MM.1S (cell line): ENCODE data around the gene SELENOW.
"Not testable (repeated sequence)": the region's sequence is repeated elsewhere in the genome, so short reads cannot be mapped to it uniquely, and the experiment has no call there.

Source experiments
- EZH2 ChIP-seq: fragments of 300-600 bp; sonication (generic); optimal IDR thresholded peaks from 2 replicates; pipeline ENCODE3; 2017; ENCODE audit warnings: low read depth, mild to moderate bottlenecking, antibody characterized with exemption, low read length, mixed read lengths
- EZH2phosphoT487 ChIP-seq: fragments of 300-600 bp; sonication (generic); IDR thresholded peaks from 2 replicates; pipeline ENCODE4 v1.6.1; 2018; ENCODE audit warnings: antibody characterized with exemption, low read length
- TF ChIP-seq, protein P1 (sequence below): fragments of 300-600 bp; sonication (generic); IDR thresholded peaks from 2 replicates; pipeline ENCODE4 v1.5.1; 2016; ENCODE audit warnings: antibody characterized with exemption, low read length, mixed read lengths

- TF ChIP-seq, protein P1, sequence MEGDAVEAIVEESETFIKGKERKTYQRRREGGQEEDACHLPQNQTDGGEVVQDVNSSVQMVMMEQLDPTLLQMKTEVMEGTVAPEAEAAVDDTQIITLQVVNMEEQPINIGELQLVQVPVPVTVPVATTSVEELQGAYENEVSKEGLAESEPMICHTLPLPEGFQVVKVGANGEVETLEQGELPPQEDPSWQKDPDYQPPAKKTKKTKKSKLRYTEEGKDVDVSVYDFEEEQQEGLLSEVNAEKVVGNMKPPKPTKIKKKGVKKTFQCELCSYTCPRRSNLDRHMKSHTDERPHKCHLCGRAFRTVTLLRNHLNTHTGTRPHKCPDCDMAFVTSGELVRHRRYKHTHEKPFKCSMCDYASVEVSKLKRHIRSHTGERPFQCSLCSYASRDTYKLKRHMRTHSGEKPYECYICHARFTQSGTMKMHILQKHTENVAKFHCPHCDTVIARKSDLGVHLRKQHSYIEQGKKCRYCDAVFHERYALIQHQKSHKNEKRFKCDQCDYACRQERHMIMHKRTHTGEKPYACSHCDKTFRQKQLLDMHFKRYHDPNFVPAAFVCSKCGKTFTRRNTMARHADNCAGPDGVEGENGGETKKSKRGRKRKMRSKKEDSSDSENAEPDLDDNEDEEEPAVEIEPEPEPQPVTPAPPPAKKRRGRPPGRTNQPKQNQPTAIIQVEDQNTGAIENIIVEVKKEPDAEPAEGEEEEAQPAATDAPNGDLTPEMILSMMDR, result not testable (repeated sequence)
- not testable (repeated sequence) for TF ChIP-seq EZH2phosphoT487, EZH2
Measured at GRCh38 chr19:47787307-47787706, 8.8 kb downstream of the SELENOW start.
